ENCODE data around the gene BUD23.

GRCh38 chr7:73699370-73700068, 16.1 kb downstream of the BUD23 start:
- TF ChIP-seq CTCF (IDR thresholded peaks at IDR 0.05) (no peak), EP300 (IDR thresholded peaks at IDR 0.05) (no peak), POLR2A (IDR thresholded peaks at IDR 0.05) (no peak)

Measured in tibial nerve (tissue), 4 donors.